KBM-7 (cell line): Measurements from ENCODE around the gene KDF1.
"Not testable (repeated sequence)": the region's sequence is repeated elsewhere in the genome, so short reads cannot be mapped to it uniquely, and the experiment has no call there.

Experiments
- DNase-seq: peaks from one replicate; pipeline ENCODE4 v3.0.0-alpha.2; 2015
- in situ Hi-C: fragments of 300-500 bp; cut with MboI; formaldehyde crosslinking; loops from 2 replicates; pipeline ENCODE4 v1.14.3; 2020; ENCODE audit warnings: low sequenced_read_pairs, low pct_unique_long_range_greater_than_20kb, mixed read lengths

Gene KDF1

GRCh38 chr1:26994787-26995517 is 34.7 kb upstream of the KDF1 start:
- no peak for DNase-seq

GRCh38 chr1:26994020-26994786 is 33.9 kb upstream of the KDF1 start:
- in situ Hi-C loops = no loop called here
- no peak for DNase-seq

More at GRCh38 chr1:26994787-26995517, 34.7 kb upstream of the KDF1 start:
- in situ Hi-C loops = no loop called here

DNA sequence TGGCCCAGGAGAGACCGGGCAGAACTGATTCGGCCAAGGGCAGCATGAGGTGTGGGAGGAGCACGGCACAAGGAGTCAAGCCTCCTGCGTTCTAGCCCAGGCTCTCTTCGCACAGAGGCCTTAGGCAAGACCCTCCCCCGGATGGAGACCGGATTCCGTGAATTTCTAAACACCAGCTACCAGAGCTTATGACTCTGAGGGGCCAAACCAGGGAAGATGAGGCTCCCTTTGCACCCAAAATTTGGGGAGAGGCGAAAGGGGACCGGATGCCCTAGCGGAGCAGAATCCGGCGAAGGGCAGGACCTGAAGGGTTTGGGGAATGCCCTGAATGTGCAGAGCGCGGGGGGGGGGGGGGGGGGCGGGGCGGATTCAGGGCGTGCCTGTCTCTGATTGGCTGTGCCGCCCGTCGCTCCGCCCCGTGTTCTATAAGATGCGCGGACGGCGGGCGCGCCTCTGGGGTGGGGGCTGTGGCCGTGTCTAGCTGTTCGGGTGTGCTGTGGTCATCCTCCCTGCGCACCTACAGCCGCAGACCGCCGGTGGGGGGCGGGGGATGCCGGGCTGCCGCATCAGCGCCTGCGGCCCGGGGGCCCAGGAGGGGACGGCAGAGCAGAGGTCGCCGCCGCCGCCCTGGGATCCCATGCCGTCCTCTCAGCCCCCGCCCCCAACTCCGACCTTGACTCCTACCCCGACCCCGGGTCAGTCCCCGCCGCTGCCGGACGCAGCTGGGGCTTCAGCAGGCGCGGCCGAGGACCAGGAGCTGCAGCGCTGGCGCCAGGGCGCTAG is 33.2 kb upstream of the KDF1 start, which contains the start of gene TRNP1:
TRNP1 (plus strand) TSS at position 456 of the 783 bp plus-strand sequence; CDS start at position 551, 95 bp downstream.
- DNase-seq = peak; percentile 73
- in situ Hi-C loops = no loop called here

- in situ Hi-C loops = no loop called here
- peak; percentile 41 for DNase-seq
These were observed 31.2 kb upstream of the KDF1 start for GRCh38 chr1:26991310-26992116.

GRCh38 chr1:26989403-26990109 is 29.3 kb upstream of the KDF1 start:
- in situ Hi-C loops, DNase-seq: not testable (repeated sequence)

- in situ Hi-C loops = no loop called here
- no peak for DNase-seq
These were observed 26.4 kb upstream of the KDF1 start for GRCh38 chr1:26986658-26987057.

GRCh38 chr1:26984291-26984690 is 24.0 kb upstream of the KDF1 start:
- no peak for DNase-seq
- in situ Hi-C loops = no loop called here

- in situ Hi-C loops = no loop called here
- DNase-seq = no peak
These were observed 23.6 kb upstream of the KDF1 start for GRCh38 chr1:26983863-26984262.

DNA sequence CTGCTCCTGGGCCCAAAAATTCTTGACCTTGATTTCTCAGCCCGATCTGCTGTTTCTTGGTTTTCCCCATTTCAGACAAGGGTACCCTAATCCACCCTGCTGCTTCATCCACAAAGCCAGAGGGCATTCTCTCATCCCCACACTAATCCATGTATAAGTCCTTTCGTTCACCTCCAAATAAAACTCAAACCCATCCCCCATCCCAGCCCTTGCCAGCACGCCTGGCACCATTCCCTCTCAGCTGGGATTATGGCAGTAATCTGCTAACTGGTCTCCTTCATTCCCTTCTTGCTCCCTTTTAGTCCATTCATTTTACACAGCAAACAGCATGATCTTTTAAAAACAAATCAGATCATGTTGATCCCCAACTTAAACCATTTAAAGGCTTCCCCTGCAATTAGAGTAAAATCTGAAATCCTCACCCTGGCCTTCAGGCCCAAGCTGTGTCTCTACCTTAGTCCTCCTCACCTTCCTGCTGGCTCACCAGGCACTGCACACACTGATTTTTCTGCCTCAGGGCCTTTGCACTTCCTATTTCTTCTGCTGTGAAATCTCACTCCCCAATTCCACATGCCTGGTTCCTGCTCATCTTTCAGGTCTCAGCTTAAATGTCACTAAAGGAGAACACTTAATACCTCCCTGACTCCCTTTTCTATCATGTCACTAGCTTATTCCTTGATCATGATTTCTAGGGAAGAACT is 21.0 kb upstream of the KDF1 start:
- no peak for DNase-seq
- in situ Hi-C loops = no loop called here

- DNase-seq = no peak
- in situ Hi-C loops = no loop called here
These were observed 18.6 kb upstream of the KDF1 start for GRCh38 chr1:26978901-26979300.

DNA sequence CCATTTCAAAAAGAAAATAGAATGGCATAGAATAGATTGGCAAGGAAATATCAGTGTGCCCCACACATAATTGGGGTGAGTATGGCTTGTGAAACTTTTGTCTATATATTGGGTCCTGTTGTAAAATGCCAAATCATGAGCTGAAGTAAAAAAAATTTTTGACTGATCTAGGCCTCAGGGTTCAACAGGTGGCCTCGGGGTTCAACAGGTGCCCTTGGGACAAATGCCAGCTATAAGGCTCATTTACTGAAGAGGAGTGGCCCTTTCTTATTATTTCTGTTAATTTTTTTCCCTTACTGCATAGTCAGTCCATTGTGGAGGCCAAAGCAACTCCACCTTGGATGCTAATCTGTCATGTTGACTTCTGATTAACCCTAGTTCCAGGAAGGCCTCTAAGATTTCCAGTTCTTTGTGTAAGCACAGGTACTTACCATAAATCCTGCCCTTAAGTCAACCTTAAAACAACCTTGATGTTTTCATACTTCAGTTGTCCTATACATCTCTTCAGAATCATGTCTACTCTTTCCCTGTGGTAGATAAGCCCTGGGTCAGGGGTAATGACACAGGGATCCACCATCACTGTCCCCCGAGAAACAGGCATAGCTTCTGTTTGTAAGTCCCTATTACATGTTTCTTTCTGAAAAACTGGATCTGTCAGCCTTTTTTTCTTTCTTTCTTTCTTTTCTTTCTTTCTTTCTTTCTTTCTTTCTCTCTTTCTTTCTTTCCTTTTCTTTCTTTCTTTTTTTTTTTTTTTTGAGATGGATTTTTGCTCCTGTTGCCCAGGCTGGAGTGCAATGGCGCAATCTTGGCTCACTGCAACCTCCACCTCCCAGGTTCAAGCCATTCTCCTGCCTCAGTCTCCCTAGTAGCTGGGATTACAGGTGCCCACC is 16.6 kb upstream of the KDF1 start:
- no peak for DNase-seq
- in situ Hi-C loops = no loop called here

DNA sequence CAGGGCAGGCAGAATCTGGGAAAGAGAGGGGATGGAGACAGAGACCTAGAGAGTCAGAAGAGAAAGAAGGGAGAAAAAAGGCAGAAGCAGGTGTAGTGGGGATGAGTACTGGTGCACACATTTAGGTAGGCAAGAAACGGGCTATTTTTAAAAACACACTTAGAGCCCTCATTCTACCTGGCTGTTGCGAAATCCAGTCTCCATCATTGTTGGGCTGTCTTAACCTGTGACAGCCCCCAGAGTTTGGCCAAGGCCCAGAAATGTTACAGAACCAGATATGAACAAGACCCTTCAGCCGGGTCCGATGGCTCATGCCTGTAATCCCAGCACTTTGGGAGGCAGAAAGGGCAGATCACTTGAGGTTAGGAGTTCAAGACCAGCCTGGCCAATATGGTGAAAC is 12.6 kb upstream of the KDF1 start:
- no peak for DNase-seq
- in situ Hi-C loops = no loop called here

- peak; percentile 40 for DNase-seq
- in situ Hi-C loops = no loop called here
These were observed 12.1 kb upstream of the KDF1 start for GRCh38 chr1:26972390-26972789.

GRCh38 chr1:26971590-26971989 is 11.3 kb upstream of the KDF1 start:
- DNase-seq = no peak
- in situ Hi-C loops = no loop called here

DNA sequence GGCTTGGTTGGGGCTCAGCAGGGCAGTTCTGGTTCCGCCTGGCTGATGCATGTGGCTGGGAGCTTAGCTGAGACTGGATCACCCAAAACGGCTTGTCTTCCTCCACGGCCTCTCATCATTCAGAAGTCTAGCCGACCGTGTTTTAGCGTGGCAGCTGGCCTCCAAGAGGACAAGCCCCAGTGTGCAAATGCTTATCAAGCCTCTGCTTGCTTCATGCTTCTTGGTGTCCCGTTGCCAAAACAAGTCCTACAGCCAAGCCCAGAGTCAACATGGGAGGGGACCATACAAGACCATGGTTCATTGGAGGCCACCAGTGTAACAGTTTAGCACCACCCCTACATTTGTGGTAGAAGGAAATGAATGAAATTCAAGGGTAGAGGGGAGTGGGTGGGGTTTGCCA is 10.5 kb upstream of the KDF1 start:
- in situ Hi-C loops = no loop called here
- no peak for DNase-seq

DNA sequence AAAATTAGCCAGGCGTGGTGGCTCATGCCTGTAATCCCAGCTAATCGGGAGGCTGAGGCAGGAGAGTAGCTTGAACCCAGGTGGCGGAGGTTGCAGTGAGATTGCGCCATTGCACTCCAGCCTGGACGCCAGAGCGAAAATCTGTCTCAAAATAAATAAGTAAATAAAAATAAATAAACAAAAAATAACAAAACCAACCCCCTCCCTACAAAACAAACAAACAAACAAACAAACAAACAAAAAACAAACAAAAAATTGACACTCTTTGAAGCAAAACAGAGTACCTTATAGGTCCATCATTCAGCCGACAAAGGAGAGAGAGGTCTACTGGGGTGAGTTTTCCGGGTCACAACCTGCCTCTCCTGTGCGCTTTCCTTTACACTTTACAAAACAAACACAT is 5.4 kb upstream of the KDF1 start:
- in situ Hi-C loops = no loop called here
- no peak for DNase-seq

DNA sequence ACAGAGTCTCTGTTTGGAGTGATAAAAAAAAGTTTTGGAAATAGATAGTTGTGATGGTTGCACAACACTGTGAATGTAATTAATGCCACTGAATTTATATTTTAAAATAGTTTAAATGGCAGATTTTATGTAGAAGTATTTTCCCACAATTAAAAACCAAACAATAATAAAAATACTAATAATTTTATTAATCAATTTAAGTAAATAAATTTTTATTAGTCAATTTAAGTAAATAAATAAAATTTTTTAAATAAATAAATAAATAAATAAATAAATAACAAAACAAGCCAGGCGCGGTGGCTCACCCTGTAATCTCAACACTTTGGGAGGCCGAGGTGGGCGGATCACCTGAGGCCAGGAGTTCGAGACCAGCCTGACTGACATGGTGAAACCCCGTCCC is 4.9 kb upstream of the KDF1 start:
- no peak for DNase-seq
- in situ Hi-C loops = no loop called here
